ENCODE measurements around the gene GCG. TPM values are rescaled to one million over a fixed set of nuclear protein-coding genes. Genes with fewer than 3 reads are reported as not detected.

The GCG gene
- total RNA-seq, 2 donors from 2014 or later, result not detected

GRCh38 chr2:162115076-162115475, 37.0 kb downstream of the GCG start:
- DNase-seq (ENCODE audit: low spot score in 2 of 2) (no peak), ATAC-seq (no peak)
- H3K9me3 Mint-ChIP-seq, result peaks cover 9 to 11% of the 10 kb centered on the region in 2 donors
- H3K27ac Mint-ChIP-seq, result no peak overlapping the region
- peaks cover 11 to 21% of the 10 kb centered on the region in 2 donors for H3K36me3 Mint-ChIP-seq

- peaks cover 9 to 11% of the 10 kb centered on the region in 2 donors for H3K9me3 Mint-ChIP-seq
- peaks cover 11 to 21% of the 10 kb centered on the region in 2 donors for H3K36me3 Mint-ChIP-seq
- DNase-seq (ENCODE audit: low spot score in 2 of 2) (no peak), ATAC-seq (no peak)
- no peak overlapping the region for H3K27ac Mint-ChIP-seq
These were observed 37.8 kb downstream of the GCG start for GRCh38 chr2:162114271-162114670.

- peaks cover 11 to 21% of the 10 kb centered on the region in 2 donors for H3K36me3 Mint-ChIP-seq
- H3K27ac Mint-ChIP-seq, result no peak overlapping the region
- H3K9me3 Mint-ChIP-seq, result peaks cover 9 to 11% of the 10 kb centered on the region in 2 donors
- ATAC-seq (no peak), DNase-seq (ENCODE audit: low spot score in 2 of 2) (no peak)
These were observed 38.3 kb downstream of the GCG start for GRCh38 chr2:162113776-162114168.

GRCh38 chr2:162113088-162113775, 38.8 kb downstream of the GCG start:
- DNase-seq (ENCODE audit: low spot score in 2 of 2), result no peak
- no peak for ATAC-seq

GRCh38 chr2:162111958-162112850, 39.8 kb downstream of the GCG start:
- ATAC-seq, result no peak
- DNase-seq (ENCODE audit: low spot score in 2 of 2), result no peak
- Mint-ChIP-seq H3K27ac (no peak overlapping the region), H3K9me3 (peaks cover 9 to 11% of the 10 kb centered on the region in 2 donors), H3K36me3 (peaks cover 11 to 21% of the 10 kb centered on the region in 2 donors)

More at GRCh38 chr2:162113088-162113775, 38.8 kb downstream of the GCG start:
- Mint-ChIP-seq H3K36me3 (peaks cover 11 to 21% of the 10 kb centered on the region in 2 donors), H3K27ac (no peak overlapping the region), H3K9me3 (peaks cover 9 to 11% of the 10 kb centered on the region in 2 donors)

- H3K36me3 Mint-ChIP-seq, result no peaks in the 10 kb centered on the region
- H3K9me3 Mint-ChIP-seq, result no peaks in the 10 kb centered on the region
- no peak for ATAC-seq
These were observed 44.6 kb downstream of the GCG start for GRCh38 chr2:162107361-162107901.

GRCh38 chr2:162106746-162107145, 45.3 kb downstream of the GCG start:
- Mint-ChIP-seq H3K27ac (no peak overlapping the region), H3K9me3 (no peaks in the 10 kb centered on the region), H3K36me3 (no peaks in the 10 kb centered on the region)
- ATAC-seq (no peak), DNase-seq (ENCODE audit: low spot score in 2 of 2) (no peak)

More at GRCh38 chr2:162107361-162107901, 44.6 kb downstream of the GCG start:
- no peak for DNase-seq (ENCODE audit: low spot score in 2 of 2)
- H3K27ac Mint-ChIP-seq, result no peak overlapping the region

- ATAC-seq, result no peak
- Mint-ChIP-seq H3K27ac (no peak overlapping the region), H3K36me3 (no peaks in the 10 kb centered on the region), H3K9me3 (no peaks in the 10 kb centered on the region)
- no peak for DNase-seq (ENCODE audit: low spot score in 2 of 2)
These were observed 45.9 kb downstream of the GCG start for GRCh38 chr2:162106146-162106551.

- Mint-ChIP-seq H3K27ac (no peak overlapping the region), H3K36me3 (no peaks in the 10 kb centered on the region), H3K9me3 (no peaks in the 10 kb centered on the region)
- no peak for ATAC-seq
- DNase-seq (ENCODE audit: low spot score in 2 of 2), result no peak
These were observed 48.5 kb downstream of the GCG start for GRCh38 chr2:162103443-162104009.

GRCh38 chr2:162100579-162100978, 51.5 kb downstream of the GCG start:
- Mint-ChIP-seq H3K36me3 (no peaks in the 10 kb centered on the region), H3K9me3 (no peaks in the 10 kb centered on the region), H3K27ac (no peak overlapping the region)
- DNase-seq (ENCODE audit: low spot score in 2 of 2) (no peak), ATAC-seq (no peak)

GRCh38 chr2:162099836-162100235, 52.2 kb downstream of the GCG start:
- DNase-seq (ENCODE audit: low spot score in 2 of 2) (no peak), ATAC-seq (no peak)
- Mint-ChIP-seq H3K36me3 (no peaks in the 10 kb centered on the region), H3K27ac (no peak overlapping the region), H3K9me3 (no peaks in the 10 kb centered on the region)

Other genes starting within 250 kb of the GCG start
- 10 to 100 TPM in 1 of 2 donors, 1 to 10 TPM in 1; 5.1 to 42.0 TPM for gene DPP4, start 78.0 kb downstream of the GCG start, total RNA-seq
- under 1 TPM; 0.29 to 0.50 TPM for gene FAP, start 91.2 kb upstream of the GCG start, total RNA-seq
- gene IFIH1, start 166.4 kb upstream of the GCG start, total RNA-seq, result 10 to 100 TPM; 29.2 to 39.1 TPM
- gene GCA, start 191.9 kb upstream of the GCG start, total RNA-seq, result 10 to 100 TPM; 38.5 to 44.9 TPM